ENCODE results near the gene GPC5. TPM values are rescaled to one million over a fixed set of nuclear protein-coding genes. Genes with fewer than 3 reads are reported as not detected.

The GPC5 gene
- total and polyA plus RNA-seq, 3 donors from 2014 or later, result 11.5 to 81.8 (median 52.1) TPM

DNA sequence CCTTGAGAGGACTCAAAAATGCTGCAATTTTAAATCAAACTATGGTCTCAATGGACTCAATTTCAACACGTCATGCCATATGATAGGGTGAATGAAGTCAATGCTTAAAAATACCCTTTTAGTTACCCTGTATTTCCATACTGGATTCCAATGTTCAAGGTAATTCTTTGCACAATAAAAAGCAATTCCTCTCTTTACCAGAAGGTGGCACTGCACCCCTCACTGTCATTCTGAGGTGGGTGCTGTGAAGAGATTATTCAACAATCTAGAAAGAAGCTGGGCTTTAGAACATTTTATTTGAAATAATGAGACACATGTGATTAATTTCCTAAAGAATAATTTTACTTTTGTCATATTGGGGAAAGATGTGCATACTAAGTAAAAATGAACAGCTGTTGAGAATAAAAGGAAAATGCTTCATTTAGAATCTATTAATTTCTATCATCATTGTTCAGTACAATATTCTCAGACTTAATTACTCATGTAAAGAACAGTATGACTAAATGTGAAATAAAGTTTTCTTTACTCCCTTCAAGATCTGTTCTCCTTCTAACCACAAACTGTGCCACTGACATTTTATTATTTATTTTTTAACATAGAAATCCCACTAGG, 789.1 kb downstream of the GPC5 start:
- TF ChIP-seq POLR2A (IDR thresholded peaks at IDR 0.05), result no peak
- TF ChIP-seq, protein P1, sequence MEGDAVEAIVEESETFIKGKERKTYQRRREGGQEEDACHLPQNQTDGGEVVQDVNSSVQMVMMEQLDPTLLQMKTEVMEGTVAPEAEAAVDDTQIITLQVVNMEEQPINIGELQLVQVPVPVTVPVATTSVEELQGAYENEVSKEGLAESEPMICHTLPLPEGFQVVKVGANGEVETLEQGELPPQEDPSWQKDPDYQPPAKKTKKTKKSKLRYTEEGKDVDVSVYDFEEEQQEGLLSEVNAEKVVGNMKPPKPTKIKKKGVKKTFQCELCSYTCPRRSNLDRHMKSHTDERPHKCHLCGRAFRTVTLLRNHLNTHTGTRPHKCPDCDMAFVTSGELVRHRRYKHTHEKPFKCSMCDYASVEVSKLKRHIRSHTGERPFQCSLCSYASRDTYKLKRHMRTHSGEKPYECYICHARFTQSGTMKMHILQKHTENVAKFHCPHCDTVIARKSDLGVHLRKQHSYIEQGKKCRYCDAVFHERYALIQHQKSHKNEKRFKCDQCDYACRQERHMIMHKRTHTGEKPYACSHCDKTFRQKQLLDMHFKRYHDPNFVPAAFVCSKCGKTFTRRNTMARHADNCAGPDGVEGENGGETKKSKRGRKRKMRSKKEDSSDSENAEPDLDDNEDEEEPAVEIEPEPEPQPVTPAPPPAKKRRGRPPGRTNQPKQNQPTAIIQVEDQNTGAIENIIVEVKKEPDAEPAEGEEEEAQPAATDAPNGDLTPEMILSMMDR (IDR thresholded peaks at IDR 0.05), result peak; percentile 63 to 84 (median 82)
- intact Hi-C loops (cut with DNase I; ENCODE audit: low total_unique reads), result no loop called here
- 3 to 19% methylated on average over 1 of the region's 1 CpG for WGBS, 2 donors
- peak; percentile 23 for DNase-seq
- no peaks in the 10 kb centered on the region for H3K9me3 ChIP-seq
- H3K36me3 ChIP-seq (ENCODE audit: low read depth, missing control alignments), result no peaks in the 10 kb centered on the region
- H3K27ac ChIP-seq, result no peak overlapping the region
- H3K4me3 ChIP-seq, result no peak overlapping the region
- H3K4me1 ChIP-seq, result no peaks in the 10 kb centered on the region
- H3K27me3 ChIP-seq, result no peaks in the 10 kb centered on the region

DNA sequence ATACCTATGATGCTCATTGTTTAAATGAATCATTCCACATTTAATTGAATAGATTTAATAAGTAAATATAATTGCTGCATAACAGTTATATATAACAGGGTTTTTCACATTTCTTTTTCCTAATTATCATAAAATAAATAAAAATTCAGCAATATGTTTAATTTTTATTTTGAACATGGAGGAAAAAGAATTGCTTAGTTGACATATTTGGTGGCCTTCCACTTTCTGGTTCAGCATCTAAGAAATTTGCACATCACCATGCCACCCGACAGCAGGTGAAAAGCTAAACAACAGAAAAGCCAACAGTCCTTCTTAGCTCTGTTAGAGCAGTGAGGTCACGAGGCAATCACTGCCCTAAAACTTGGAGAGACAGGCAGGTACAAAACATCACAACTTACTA, 790.2 kb downstream of the GPC5 start:
- DNase-seq, result no peak
- H3K36me3 ChIP-seq (ENCODE audit: low read depth, missing control alignments), result no peaks in the 10 kb centered on the region
- 89 to 92% methylated on average over 2 of the region's 2 CpGs for whole genome bisulfite sequencing, 2 donors
- H3K9me3 ChIP-seq, result no peaks in the 10 kb centered on the region
- TF ChIP-seq POLR2A (IDR thresholded peaks at IDR 0.05), result no peak
- TF ChIP-seq, protein P1 (IDR thresholded peaks at IDR 0.05), result no peak
- no peaks in the 10 kb centered on the region for H3K4me1 ChIP-seq
- no peaks in the 10 kb centered on the region for H3K27me3 ChIP-seq
- intact Hi-C loops (cut with DNase I; ENCODE audit: low total_unique reads), result no loop called here
- H3K4me3 ChIP-seq, result no peak overlapping the region
- H3K27ac ChIP-seq, result no peak overlapping the region

DNA sequence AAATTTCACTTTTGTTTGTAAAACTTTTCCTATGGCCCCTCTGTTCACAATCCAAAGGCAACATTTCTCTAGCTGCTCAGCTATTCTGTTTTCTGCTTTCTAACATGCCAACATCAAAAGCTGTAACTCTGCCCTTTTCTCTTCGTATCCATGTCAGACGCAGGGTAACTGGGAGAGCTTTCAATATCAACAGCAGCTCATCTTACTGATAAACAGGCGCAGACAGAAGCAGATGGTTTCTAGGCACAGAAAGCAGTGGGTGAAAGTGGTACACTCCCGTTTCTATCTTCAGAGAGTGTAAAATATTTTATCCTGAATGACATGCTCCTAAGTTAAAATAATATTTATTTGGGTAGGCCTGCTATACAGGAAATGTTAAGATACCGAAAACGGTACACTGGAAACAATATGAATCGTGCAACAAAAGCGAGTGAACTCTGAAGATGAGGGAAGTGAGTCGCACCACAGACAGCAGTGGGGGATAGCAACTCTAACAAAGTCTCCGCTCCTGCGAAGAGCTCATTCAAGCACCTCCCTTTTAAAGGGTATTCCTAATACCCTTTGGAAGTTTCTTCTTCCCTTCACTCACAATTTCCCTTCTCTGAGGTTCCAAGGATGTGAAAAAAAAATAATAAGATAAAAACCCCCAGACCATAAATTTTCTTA, 798.3 kb downstream of the GPC5 start:
- DNase-seq, result no peak
- H3K27ac ChIP-seq, result no peak overlapping the region
- no peaks in the 10 kb centered on the region for H3K36me3 ChIP-seq (ENCODE audit: low read depth, missing control alignments)
- no peak for TF ChIP-seq POLR2A (IDR thresholded peaks at IDR 0.05)
- TF ChIP-seq, protein P1 (IDR thresholded peaks at IDR 0.05), result no peak
- no peaks in the 10 kb centered on the region for H3K9me3 ChIP-seq
- no peaks in the 10 kb centered on the region for H3K4me1 ChIP-seq
- 40 to 41% methylated on average over 11 of the region's 11 CpGs for WGBS, 2 donors
- H3K27me3 ChIP-seq, result no peaks in the 10 kb centered on the region
- no peak overlapping the region for H3K4me3 ChIP-seq
- intact Hi-C loops (cut with DNase I; ENCODE audit: low total_unique reads), result no loop called here

DNA sequence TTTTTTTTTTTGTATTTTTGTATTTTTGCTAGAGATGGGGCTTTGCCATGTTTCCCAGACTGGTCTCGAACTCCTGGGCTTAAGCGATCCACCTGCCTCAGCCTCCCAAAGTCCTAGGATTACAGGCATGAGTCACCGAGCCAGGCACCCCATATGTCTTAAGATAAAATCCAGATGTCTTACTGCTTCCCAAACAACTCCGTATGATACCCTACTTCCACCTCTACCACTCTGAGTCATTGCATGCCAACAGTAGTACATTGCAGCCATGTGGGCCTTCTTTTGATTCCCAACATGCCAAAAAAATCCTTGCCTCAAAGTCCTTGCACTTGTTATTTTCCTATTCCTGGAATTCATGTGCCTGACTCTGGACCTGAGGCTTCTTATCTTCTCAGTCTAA, 799.2 kb downstream of the GPC5 start:
- Histone ChIP-seq H3K36me3 (ENCODE audit: low read depth, missing control alignments) (no peaks in the 10 kb centered on the region), H3K4me1 (peaks cover 2% of the 10 kb centered on the region), H3K27ac (no peak overlapping the region), H3K4me3 (no peak overlapping the region), H3K27me3 (no peaks in the 10 kb centered on the region), H3K9me3 (no peaks in the 10 kb centered on the region)
- WGBS, 2 donors, result 94 to 96% methylated on average over 4 of the region's 4 CpGs
- intact Hi-C loops (cut with DNase I; ENCODE audit: low total_unique reads), result no loop called here
- TF ChIP-seq, protein P1 (IDR thresholded peaks at IDR 0.05), result no peak
- TF ChIP-seq POLR2A (IDR thresholded peaks at IDR 0.05), result no peak
- no peak for DNase-seq

DNA sequence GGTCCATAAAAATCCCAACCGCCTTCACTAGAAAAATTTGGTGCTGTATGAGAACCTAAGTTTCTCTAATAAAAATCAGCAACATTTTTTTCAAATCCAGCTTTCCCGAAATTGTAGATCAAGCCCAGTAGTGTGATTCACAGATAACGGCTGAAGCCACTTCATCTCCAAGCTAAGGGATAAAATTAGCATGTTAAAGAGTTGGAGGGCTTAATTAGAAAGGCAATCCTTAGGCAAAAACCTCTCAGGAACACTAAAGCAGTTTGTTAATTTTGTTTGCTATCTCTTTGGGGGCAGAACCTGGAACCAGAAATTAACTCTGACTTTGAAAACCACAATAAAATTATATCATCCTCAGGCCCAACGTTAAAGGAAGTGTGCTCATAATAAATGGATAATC, 820.2 kb downstream of the GPC5 start:
- 81 to 83% methylated on average over 4 of the region's 4 CpGs for WGBS, 2 donors
- no peaks in the 10 kb centered on the region for H3K4me1 ChIP-seq
- no peak for TF ChIP-seq POLR2A (IDR thresholded peaks at IDR 0.05)
- TF ChIP-seq, protein P1 (IDR thresholded peaks at IDR 0.05), result no peak
- H3K9me3 ChIP-seq, result no peaks in the 10 kb centered on the region
- H3K27me3 ChIP-seq, result no peaks in the 10 kb centered on the region
- no peak for DNase-seq
- intact Hi-C loops (cut with DNase I; ENCODE audit: low total_unique reads), result no loop called here
- no peak overlapping the region for H3K27ac ChIP-seq
- H3K36me3 ChIP-seq (ENCODE audit: low read depth, missing control alignments), result no peaks in the 10 kb centered on the region
- no peak overlapping the region for H3K4me3 ChIP-seq

All from testis (tissue), 3 donors.